ENCODE data around the gene PAMR1.

GRCh38 chr11:35558513-35558912 is 33.1 kb upstream of the PAMR1 start:
- TF ChIP-seq CTCF (conservative IDR thresholded peaks at IDR 0.05 in 1 of 2, IDR thresholded peaks at IDR 0.05 in 1 of 2; ENCODE audit: low read depth in 1 of 2, low read length in 2 of 2) (peak in 1 of 2 donors; percentile 1), EZH2 (IDR thresholded peaks at IDR 0.05; ENCODE audit: low read length, missing control alignments) (no peak)

All from fibroblast of lung (primary cell).